GM12874 (cell line): Measurements from ENCODE around the gene KIF1B.

ENCODE experiments used
- TF ChIP-seq, protein P1 (sequence below): IDR thresholded peaks from 2 replicates; pipeline ENCODE4 v1.5.1; 2011; ENCODE audit warnings: low read depth, mild to moderate bottlenecking, control low read depth, low read length, moderate library complexity; ENCODE audit not compliant: insufficient read depth

Gene KIF1B

DNA sequence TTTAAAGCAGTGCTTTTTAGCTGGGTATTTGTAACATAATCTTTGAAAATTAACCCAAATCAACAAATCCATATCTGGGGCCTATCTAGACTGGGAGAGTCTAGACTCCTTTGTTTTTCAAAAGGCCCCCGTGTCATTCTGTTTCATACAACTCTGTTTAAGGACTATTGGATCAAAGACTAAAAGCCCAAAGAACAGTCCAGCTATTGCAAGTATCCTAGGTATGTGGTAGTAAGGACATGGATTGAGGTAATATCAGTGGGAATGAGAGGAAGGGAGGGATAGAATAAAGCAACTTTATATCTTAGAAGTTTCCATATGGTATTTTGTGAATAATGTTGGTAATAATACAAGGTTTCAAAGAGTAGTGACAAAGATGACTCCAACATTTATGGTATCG is 18.2 kb downstream of the KIF1B start:
- TF ChIP-seq, protein P1, sequence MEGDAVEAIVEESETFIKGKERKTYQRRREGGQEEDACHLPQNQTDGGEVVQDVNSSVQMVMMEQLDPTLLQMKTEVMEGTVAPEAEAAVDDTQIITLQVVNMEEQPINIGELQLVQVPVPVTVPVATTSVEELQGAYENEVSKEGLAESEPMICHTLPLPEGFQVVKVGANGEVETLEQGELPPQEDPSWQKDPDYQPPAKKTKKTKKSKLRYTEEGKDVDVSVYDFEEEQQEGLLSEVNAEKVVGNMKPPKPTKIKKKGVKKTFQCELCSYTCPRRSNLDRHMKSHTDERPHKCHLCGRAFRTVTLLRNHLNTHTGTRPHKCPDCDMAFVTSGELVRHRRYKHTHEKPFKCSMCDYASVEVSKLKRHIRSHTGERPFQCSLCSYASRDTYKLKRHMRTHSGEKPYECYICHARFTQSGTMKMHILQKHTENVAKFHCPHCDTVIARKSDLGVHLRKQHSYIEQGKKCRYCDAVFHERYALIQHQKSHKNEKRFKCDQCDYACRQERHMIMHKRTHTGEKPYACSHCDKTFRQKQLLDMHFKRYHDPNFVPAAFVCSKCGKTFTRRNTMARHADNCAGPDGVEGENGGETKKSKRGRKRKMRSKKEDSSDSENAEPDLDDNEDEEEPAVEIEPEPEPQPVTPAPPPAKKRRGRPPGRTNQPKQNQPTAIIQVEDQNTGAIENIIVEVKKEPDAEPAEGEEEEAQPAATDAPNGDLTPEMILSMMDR: no peak

DNA sequence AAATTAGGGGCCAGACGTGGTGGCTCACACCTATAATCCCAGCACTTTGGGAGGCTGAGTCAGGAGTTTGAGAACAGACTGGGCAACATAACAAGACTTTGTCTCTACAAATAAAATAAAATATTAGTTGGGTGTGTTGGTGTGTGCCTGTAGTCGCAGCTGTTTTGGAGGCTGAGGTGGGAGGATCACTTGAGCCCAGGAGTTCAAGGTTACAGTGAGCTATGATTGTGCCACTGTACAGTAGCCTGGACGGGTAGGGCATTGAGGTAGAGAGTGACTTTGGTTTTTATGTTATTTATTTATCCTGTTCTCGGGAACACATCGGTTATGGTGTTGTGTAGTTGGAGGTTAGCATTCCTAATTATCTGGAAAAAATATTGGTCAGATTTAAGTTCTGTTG is 19.5 kb downstream of the KIF1B start:
- TF ChIP-seq, protein P1: no peak

DNA sequence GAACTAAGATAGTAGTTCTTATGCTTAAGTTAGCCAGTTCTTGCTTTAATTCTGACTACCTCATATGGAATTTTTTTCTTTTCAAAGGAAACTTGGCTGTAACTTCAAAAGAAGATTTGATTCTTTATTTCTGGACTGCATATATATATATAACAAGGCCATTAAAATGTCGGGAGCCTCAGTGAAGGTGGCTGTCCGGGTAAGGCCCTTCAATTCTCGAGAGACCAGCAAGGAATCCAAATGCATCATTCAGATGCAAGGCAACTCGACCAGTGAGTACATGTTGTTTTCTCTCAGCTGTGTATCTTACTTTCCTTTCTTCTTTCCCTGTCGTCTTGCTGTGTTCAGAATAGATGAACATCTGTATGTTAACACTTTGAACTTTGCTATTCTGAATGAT is 21.8 kb downstream of the KIF1B start:
- TF ChIP-seq, protein P1: no peak

DNA sequence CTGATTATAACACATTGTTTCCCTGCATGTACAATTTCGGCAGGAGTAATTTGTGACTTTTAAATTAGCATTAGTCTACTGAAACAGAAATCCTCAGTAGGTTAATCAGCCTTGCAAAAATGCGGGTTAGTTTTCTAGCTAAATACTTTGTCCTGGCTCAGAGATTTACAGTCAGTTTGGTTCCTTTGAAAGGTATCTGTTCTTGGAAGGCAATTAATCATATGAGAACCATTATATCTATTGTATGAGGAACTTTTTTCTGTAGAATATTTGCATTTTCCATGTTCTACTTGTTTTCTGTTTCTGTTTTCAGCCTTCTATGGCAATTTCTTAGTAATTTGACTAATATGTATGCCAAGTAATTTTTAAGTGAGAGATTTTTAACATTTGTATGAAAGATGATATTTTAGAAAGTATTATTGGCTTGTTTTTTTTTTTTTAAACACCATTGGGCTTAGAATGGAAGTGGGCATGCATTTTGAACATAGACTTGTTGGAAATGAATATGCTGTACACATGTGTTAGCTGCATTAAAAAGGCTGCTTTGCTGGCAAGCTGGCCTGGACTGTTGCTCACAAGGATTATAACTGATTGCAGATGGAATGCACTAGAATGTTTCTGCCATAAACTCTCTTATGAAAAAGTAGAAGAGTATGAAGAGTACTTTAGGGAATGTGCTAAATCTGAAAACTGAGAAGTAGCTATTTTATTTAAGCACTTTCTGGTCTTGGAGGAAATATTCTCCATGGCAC is 26.2 kb downstream of the KIF1B start:
- TF ChIP-seq, protein P1: no peak

DNA sequence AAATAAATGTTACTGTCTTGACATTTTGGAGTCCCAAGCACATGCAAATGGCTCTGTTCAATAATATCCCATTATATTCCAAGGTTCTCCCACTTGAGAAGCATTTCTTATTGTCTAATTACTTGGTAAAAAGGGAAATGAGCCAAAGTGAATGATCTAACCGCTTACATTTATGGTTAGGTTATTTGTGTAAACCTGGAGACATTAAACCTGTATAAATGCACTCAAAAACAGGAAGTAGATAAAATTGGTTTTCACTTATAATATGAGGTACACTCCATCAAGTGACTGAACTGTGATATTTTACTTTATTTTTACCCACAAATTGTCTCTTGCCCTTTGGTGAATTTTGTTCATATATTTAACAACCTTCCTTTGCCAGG is 26.8 kb downstream of the KIF1B start:
- TF ChIP-seq, protein P1: no peak

DNA sequence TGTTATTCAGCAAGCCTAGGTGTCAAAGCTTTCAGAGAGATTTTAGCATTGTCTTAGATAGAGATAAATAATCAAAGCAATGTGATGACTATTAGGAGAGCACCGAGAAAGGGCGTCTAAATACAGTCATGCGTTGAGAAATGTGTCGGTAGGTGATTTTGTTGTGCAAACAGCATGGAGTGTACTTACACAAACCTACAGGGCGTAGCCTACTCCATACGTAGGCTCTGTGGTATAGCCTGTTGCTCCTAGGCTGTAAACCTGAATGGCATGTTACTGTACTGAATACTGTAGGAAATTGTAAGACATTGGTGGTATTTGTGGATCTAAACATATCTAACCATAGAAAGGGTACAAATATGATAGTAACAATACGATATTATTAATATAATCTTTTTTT is 31.8 kb downstream of the KIF1B start:
- TF ChIP-seq, protein P1: no peak

DNA sequence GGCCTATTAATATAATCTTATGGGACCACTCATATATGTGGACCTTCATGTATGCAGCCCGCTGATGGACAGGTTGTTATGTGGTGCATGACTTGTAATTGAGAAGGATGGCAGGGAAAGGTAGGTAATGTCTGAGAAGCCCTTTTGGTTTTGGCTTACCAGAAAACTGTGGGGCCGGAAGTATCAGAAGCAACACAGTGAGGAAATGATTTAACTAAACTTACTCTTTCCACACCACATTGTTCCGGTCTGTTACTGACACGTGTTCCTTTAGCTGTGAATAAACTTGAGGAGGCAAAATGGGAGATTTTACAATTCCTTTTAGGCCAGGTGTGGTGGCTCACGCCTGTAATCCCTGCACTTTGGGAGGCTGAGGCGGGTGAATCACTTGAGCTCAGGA is 32.4 kb downstream of the KIF1B start:
- TF ChIP-seq, protein P1: no peak

DNA sequence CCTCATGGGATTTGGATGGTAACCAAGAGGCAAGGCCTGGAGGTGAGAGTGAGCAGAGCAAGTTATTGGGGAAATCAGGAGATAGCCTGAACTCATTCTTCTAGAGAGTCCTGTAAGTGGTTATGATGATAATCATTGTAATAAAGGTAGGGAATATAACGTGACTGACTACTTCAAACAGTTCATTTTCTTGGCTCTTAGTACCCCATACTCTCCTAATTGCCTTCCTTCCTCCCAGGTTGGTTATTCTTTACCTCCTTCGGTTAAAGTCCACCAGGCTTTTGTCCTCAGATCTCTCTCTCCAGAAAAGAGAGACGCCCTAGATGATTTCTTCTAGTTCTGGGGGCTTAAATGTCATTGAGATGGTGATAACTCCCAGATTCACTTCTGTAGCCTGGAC is 35.3 kb downstream of the KIF1B start:
- TF ChIP-seq, protein P1: no peak
